IMR-90 (cell line): ENCODE measurements around the gene SPDYC.

ENCODE experiments used
- BHLHE40 ChIP-seq: fragments of 150-350 bp; IDR thresholded peaks from 2 replicates; pipeline ENCODE4 v1.6.1; 2016; ENCODE audit warnings: mild to moderate bottlenecking, low read depth, low read length
- CEBPB ChIP-seq: IDR thresholded peaks from 2 replicates; pipeline ENCODE4 v1.6.1; 2012; ENCODE audit warnings: low read depth, low read length, improper control_type of control experiment
- MXI1 ChIP-seq: IDR thresholded peaks from 2 replicates; pipeline ENCODE4 v1.6.1; 2012; ENCODE audit warnings: low read depth, mild to moderate bottlenecking, low read length, moderate library complexity, borderline replicate concordance
- NFE2L2 ChIP-seq: fragments of 150-350 bp; IDR thresholded peaks from 2 replicates; pipeline ENCODE4 v1.6.1; 2016; ENCODE audit warnings: low read depth, mild to moderate bottlenecking, low read length
- POLR2A ChIP-seq: IDR thresholded peaks from 2 replicates; pipeline ENCODE4 v1.6.1; 2012; ENCODE audit warnings: mild to moderate bottlenecking, low read depth, low read length
- RAD21 ChIP-seq: IDR thresholded peaks from 2 replicates; pipeline ENCODE4 v1.6.1; 2012; ENCODE audit warnings: low read length, improper control_type of control experiment
- RFX5 ChIP-seq: IDR thresholded peaks from 2 replicates; pipeline ENCODE4 v1.8.0; 2012; ENCODE audit warnings: low read depth, mild to moderate bottlenecking, low read length, moderate library complexity
- SMC3 ChIP-seq: fragments of 150-350 bp; IDR thresholded peaks from 2 replicates; pipeline ENCODE4 v1.6.1; 2016; ENCODE audit warnings: low read depth, mild to moderate bottlenecking, antibody characterized with exemption, low read length, moderate library complexity
- TF ChIP-seq, protein P1 (sequence below): conservative IDR thresholded peaks from 2 replicates; pipeline ENCODE4 v1.5.1; 2012; ENCODE audit warnings: mild to moderate bottlenecking, low read depth, low read length, improper control_type of control experiment

DNA sequence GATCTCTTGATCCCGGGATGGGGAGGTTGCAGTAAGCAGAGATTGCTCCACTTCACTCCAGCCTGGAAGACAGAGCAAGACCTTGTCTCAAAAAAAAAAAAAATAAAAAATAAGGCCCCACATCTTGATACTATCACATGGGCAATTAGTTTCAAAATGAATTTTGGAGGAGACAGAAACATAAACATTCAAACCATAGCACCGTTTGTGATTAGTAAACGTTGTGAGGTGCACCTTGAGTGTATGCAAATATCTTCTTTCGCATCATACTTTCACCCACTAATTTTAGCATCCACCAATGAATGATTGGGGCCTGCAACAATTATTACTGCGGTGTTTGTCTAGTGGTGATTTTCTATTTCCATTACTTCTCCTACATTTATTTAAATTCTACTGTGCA is 11.0 kb upstream of the SPDYC start:
- TF ChIP-seq RFX5 (no peak), RAD21 (no peak), BHLHE40 (no peak), SMC3 (no peak), POLR2A (no peak), NFE2L2 (no peak), MXI1 (no peak), CEBPB (no peak)
- TF ChIP-seq, protein P1, sequence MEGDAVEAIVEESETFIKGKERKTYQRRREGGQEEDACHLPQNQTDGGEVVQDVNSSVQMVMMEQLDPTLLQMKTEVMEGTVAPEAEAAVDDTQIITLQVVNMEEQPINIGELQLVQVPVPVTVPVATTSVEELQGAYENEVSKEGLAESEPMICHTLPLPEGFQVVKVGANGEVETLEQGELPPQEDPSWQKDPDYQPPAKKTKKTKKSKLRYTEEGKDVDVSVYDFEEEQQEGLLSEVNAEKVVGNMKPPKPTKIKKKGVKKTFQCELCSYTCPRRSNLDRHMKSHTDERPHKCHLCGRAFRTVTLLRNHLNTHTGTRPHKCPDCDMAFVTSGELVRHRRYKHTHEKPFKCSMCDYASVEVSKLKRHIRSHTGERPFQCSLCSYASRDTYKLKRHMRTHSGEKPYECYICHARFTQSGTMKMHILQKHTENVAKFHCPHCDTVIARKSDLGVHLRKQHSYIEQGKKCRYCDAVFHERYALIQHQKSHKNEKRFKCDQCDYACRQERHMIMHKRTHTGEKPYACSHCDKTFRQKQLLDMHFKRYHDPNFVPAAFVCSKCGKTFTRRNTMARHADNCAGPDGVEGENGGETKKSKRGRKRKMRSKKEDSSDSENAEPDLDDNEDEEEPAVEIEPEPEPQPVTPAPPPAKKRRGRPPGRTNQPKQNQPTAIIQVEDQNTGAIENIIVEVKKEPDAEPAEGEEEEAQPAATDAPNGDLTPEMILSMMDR, result no peak
